NB4 (cell line): Measurements from ENCODE around the gene ERH.

Source experiments
- CTCF ChIP-seq: IDR thresholded peaks from one replicate; pipeline ENCODE4 v1.5.1; 2012; ENCODE audit warnings: low read depth, low read length
- MYC ChIP-seq: IDR thresholded peaks from 2 replicates; pipeline ENCODE4 v1.6.1; 2011; ENCODE audit warnings: low read depth, low read length
- POLR2A ChIP-seq: IDR thresholded peaks from 2 replicates; pipeline ENCODE4 v1.6.1; 2011; ENCODE audit warnings: mild to moderate bottlenecking; ENCODE audit not compliant: insufficient read length; ENCODE audit errors: extremely low read depth

DNA sequence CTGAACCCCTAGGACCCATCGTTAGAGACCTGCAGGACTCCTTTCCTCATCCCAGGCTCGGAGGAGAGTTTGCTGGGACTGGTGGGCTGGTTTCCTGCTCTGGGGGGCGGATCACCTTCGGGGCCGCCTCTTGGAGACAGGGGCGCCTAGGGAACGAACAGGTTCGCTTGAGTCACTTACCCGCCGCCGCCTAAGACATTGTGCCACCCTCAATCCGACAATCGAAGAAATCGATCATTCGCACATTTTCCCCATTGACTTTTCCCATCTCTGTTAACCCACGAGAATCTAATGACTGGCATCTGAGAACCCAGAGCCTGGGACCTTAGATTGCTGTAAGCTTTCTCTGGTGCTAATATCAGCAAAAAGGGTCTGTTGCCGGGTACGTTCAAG, 715 bp upstream of the ERH start:
- no peak for TF ChIP-seq MYC
- TF ChIP-seq CTCF, result no peak
- TF ChIP-seq POLR2A, result no peak
